ENCODE data around the gene AGO4. TPM values are rescaled to one million over a fixed set of nuclear protein-coding genes. Genes with fewer than 3 reads are reported as not detected.

AGO4 gene
- polyA plus RNA-seq, 1 donor (not counting 4 experiments of a cell fraction or from before 2014, with no cell fraction given): 5.2 TPM

GRCh38 chr1:35883635-35884101, 75.9 kb downstream of the AGO4 start:
- H3K4me3 ChIP-seq (ENCODE audit: control insufficient read depth in 2 of 3, extremely low read depth in 1 of 3, insufficient read depth in 2 of 3, low read depth in 1 of 3, low read length in 3 of 3): peak overlapping the region; percentile 79 to 98 (median 82)
- no peaks in the 10 kb centered on the region for H3K9me3 ChIP-seq (ENCODE audit: control insufficient read depth, low read depth, low read length)
- TF ChIP-seq EZH2 (IDR thresholded peaks at IDR 0.05; ENCODE audit: low read length): no peak
- TF ChIP-seq CTCF (optimal IDR thresholded peaks at IDR 0.05 in 1 of 3, IDR thresholded peaks at IDR 0.05 in 1 of 3, conservative IDR thresholded peaks at IDR 0.05 in 1 of 3; ENCODE audit: extremely low read depth in 1 of 3, insufficient read depth in 2 of 3, low read length in 3 of 3): no peak
- H3K36me3 ChIP-seq (ENCODE audit: control insufficient read depth in 2 of 2, extremely low read depth in 1 of 2, insufficient read depth in 2 of 2, low read length in 2 of 2): peaks cover 0 to 4% of the 10 kb centered on the region in 2 experiments
- no peaks in the 10 kb centered on the region for H3K4me1 ChIP-seq (ENCODE audit: control insufficient read depth, extremely low read depth, insufficient read depth, low read length)
- dilution Hi-C loops (cut with MboI; ENCODE audit: extremely low pct_ligation_motif_present, low sequenced_read_pairs): no loop called here
- peak overlapping the region; percentile 94 for H2AFZ ChIP-seq (ENCODE audit: control insufficient read depth, low read length)
- H3K4me2 ChIP-seq (ENCODE audit: control insufficient read depth, extremely low read depth, insufficient read depth, low read depth, low read length): peak overlapping the region; percentile 89
- no peak for DNase-seq (ENCODE audit: low read depth, low spot score)
- peak overlapping the region; percentile 51 for H3K27ac ChIP-seq (ENCODE audit: control insufficient read depth, insufficient read depth, low read length)
- H3K9ac ChIP-seq (ENCODE audit: control insufficient read depth, extremely low read depth, insufficient read depth, low read length): peak overlapping the region; percentile 87
- H4K20me1 ChIP-seq (ENCODE audit: control insufficient read depth, extremely low read depth, insufficient read depth, low read length): no peaks in the 10 kb centered on the region
- peaks cover 7% of the 10 kb centered on the region for H3K79me2 ChIP-seq (ENCODE audit: control insufficient read depth, insufficient read depth, low read length)
- no peaks in the 10 kb centered on the region for H3K27me3 ChIP-seq (ENCODE audit: control insufficient read depth, extremely low read depth, insufficient read depth, low read length)
- no peak for FAIRE-seq
- peaks cover 3% of the 10 kb centered on the region for H3K9me1 ChIP-seq (ENCODE audit: control insufficient read depth, extremely low read depth, insufficient read depth, low read length)

GRCh38 chr1:35884934-35885333, 77.1 kb downstream of the AGO4 start:
- Histone ChIP-seq H3K36me3 (ENCODE audit: control insufficient read depth in 2 of 2, extremely low read depth in 1 of 2, insufficient read depth in 2 of 2, low read length in 2 of 2) (peaks cover 0 to 4% of the 10 kb centered on the region in 2 experiments), H3K4me2 (ENCODE audit: control insufficient read depth, extremely low read depth, insufficient read depth, low read depth, low read length) (no peak overlapping the region), H2AFZ (ENCODE audit: control insufficient read depth, low read length) (no peak overlapping the region), H3K9me3 (ENCODE audit: control insufficient read depth, low read depth, low read length) (no peaks in the 10 kb centered on the region), H4K20me1 (ENCODE audit: control insufficient read depth, extremely low read depth, insufficient read depth, low read length) (no peaks in the 10 kb centered on the region), H3K27me3 (ENCODE audit: control insufficient read depth, extremely low read depth, insufficient read depth, low read length) (no peaks in the 10 kb centered on the region), H3K79me2 (ENCODE audit: control insufficient read depth, insufficient read depth, low read length) (peaks cover 7% of the 10 kb centered on the region), H3K9me1 (ENCODE audit: control insufficient read depth, extremely low read depth, insufficient read depth, low read length) (peaks cover 3% of the 10 kb centered on the region), H3K9ac (ENCODE audit: control insufficient read depth, extremely low read depth, insufficient read depth, low read length) (no peak overlapping the region), H3K4me3 (ENCODE audit: control insufficient read depth in 2 of 3, extremely low read depth in 1 of 3, insufficient read depth in 2 of 3, low read depth in 1 of 3, low read length in 3 of 3) (no peak overlapping the region), H3K4me1 (ENCODE audit: control insufficient read depth, extremely low read depth, insufficient read depth, low read length) (no peaks in the 10 kb centered on the region), H3K27ac (ENCODE audit: control insufficient read depth, insufficient read depth, low read length) (no peak overlapping the region)
- FAIRE-seq (no peak), DNase-seq (ENCODE audit: low read depth, low spot score) (no peak)
- no peak for TF ChIP-seq CTCF (optimal IDR thresholded peaks at IDR 0.05 in 1 of 3, IDR thresholded peaks at IDR 0.05 in 1 of 3, conservative IDR thresholded peaks at IDR 0.05 in 1 of 3; ENCODE audit: extremely low read depth in 1 of 3, insufficient read depth in 2 of 3, low read length in 3 of 3)
- TF ChIP-seq EZH2 (IDR thresholded peaks at IDR 0.05; ENCODE audit: low read length): no peak
- dilution Hi-C loops (cut with MboI; ENCODE audit: extremely low pct_ligation_motif_present, low sequenced_read_pairs): no loop called here
